Left lung (tissue), 10 donors: ENCODE measurements around the gene KIAA1217. TPM values are rescaled to one million over a fixed set of nuclear protein-coding genes. Genes with fewer than 3 reads are reported as not detected.

ENCODE experiments used
- ATAC-seq: fragments of 200-7000 bp; cut with Tn5 transposase; one replicate; pipeline ENCODE4 v1.9.1; 2020; ENCODE audit warnings: moderate library complexity
- DNase-seq, 4 donors: peaks; one replicate each; pipeline ENCODE4 v3.0.0-alpha.2; 2013 to 2020
- H3K27ac ChIP-seq, 2 donors: fragments of 200-600 bp; sonication (generic) in 1 of 2; one replicate each; pipeline versions ENCODE4 v1.5.0 to v1.8.0; 2020 to 2021
- H3K27me3 ChIP-seq, 2 donors: fragments of 200-600 bp; sonication (generic) in 1 of 2; one replicate each; pipeline versions ENCODE4 v1.5.0 to v1.8.0; 2020 to 2021
- H3K36me3 ChIP-seq, 2 donors: fragments of 200-600 bp; sonication (generic) in 1 of 2; one replicate each; pipeline versions ENCODE4 v1.5.0 to v1.8.0; 2020 to 2021
- H3K4me1 ChIP-seq, 2 donors: fragments of 200-600 bp; one replicate each; pipeline ENCODE4 v1.8.0; 2021
- H3K4me3 ChIP-seq, 2 donors: fragments of 200-600 bp; sonication (generic) in 1 of 2; one replicate each; pipeline versions ENCODE4 v1.5.0 to v1.8.0; 2020 to 2021; ENCODE audit warnings: mild to moderate bottlenecking in 1 of 2
- H3K9me3 ChIP-seq, 2 donors: fragments of 200-600 bp; sonication (generic) in 1 of 2; one replicate each; pipeline versions ENCODE4 v1.5.0 to v1.8.0; 2020 to 2021
- CTCF ChIP-seq, 2 donors: fragments of 200-600 bp; sonication (generic) in 1 of 2; IDR thresholded peaks; one replicate each; pipeline versions ENCODE4 v1.5.0 to v1.8.0; 2021; ENCODE audit warnings: antibody characterized with exemption in 2 of 2
- intact Hi-C, 2 donors: fragments of 100-400 bp; cut with DNase I; formaldehyde crosslinking; loops; one replicate each; pipeline versions ENCODE4 v1.11.2 to v1.14.2; 2022
- polyA plus RNA-seq, 6 donors: library from polyadenylated mRNA; unstranded; fragments of 120-200 nt; gene quantifications; one replicate each; pipeline ENCODE4 v1.2.1, GENCODE V29; 2013; ENCODE audit not compliant: insufficient read length in 6 of 6
- total RNA-seq, 2 donors: library from RNA; stranded (reverse); fragmentation: NEBNext Ultra II Directional; extraction: Animal tissue kit (Norgen Biotek cat#: 25700); gene quantifications; one replicate each; pipeline ENCODE4 v1.2.1, GENCODE V29; 2021
- donor health status: DM: no; HTN: yes; CAD: no.
- donor health status: DM: no; HTN: no; CAD: no.

The KIAA1217 gene
- total and polyA plus RNA-seq, 8 donors, result 28.3 to 69.1 (median 60.4) TPM

- intact Hi-C loops, result no loop called here
- H3K27ac ChIP-seq, result no peak overlapping the region
- no peak overlapping the region for H3K4me3 ChIP-seq
- ATAC-seq (no peak), DNase-seq (peak in 1 of 4 donors; percentile 74)
- no peaks in the 10 kb centered on the region for H3K36me3 ChIP-seq
- H3K9me3 ChIP-seq, result peaks cover 0 to 27% of the 10 kb centered on the region in 2 donors
- H3K4me1 ChIP-seq, result no peaks in the 10 kb centered on the region
- no peak for TF ChIP-seq CTCF (IDR thresholded peaks at IDR 0.05)
- H3K27me3 ChIP-seq, result no peaks in the 10 kb centered on the region
Observed at GRCh38 chr10:24176658-24177057, 32.3 kb upstream of the KIAA1217 start.

GRCh38 chr10:24177636-24178035, 31.3 kb upstream of the KIAA1217 start:
- Histone ChIP-seq H3K27ac (no peak overlapping the region), H3K36me3 (no peaks in the 10 kb centered on the region), H3K4me3 (no peak overlapping the region), H3K27me3 (no peaks in the 10 kb centered on the region), H3K9me3 (peaks cover 0 to 27% of the 10 kb centered on the region in 2 donors), H3K4me1 (no peaks in the 10 kb centered on the region)
- intact Hi-C loops, result no loop called here
- TF ChIP-seq CTCF (IDR thresholded peaks at IDR 0.05), result no peak
- ATAC-seq, result no peak
- DNase-seq, result no peak

- Histone ChIP-seq H3K36me3 (no peaks in the 10 kb centered on the region), H3K4me3 (no peak overlapping the region), H3K27me3 (no peaks in the 10 kb centered on the region), H3K27ac (no peak overlapping the region), H3K9me3 (peaks cover 0 to 25% of the 10 kb centered on the region in 2 donors), H3K4me1 (no peaks in the 10 kb centered on the region)
- TF ChIP-seq CTCF (IDR thresholded peaks at IDR 0.05), result no peak
- ATAC-seq, result no peak
- no peak for DNase-seq
- intact Hi-C loops, result no loop called here
Observed at GRCh38 chr10:24180891-24181290, 28.0 kb upstream of the KIAA1217 start.

GRCh38 chr10:24184455-24184854, 24.5 kb upstream of the KIAA1217 start:
- ATAC-seq, result no peak
- H3K9me3 ChIP-seq, result peaks cover 0 to 1% of the 10 kb centered on the region in 2 donors
- no peaks in the 10 kb centered on the region for H3K4me1 ChIP-seq
- no peaks in the 10 kb centered on the region for H3K36me3 ChIP-seq
- intact Hi-C loops, result no loop called here
- no peak for TF ChIP-seq CTCF (IDR thresholded peaks at IDR 0.05)
- H3K4me3 ChIP-seq, result no peak overlapping the region
- H3K27me3 ChIP-seq, result no peaks in the 10 kb centered on the region
- no peak overlapping the region for H3K27ac ChIP-seq
- no peak for DNase-seq

GRCh38 chr10:24193330-24193729, 15.6 kb upstream of the KIAA1217 start:
- H3K27me3 ChIP-seq, result no peaks in the 10 kb centered on the region
- TF ChIP-seq CTCF (IDR thresholded peaks at IDR 0.05), result no peak
- intact Hi-C loops, result loop anchor here in 1 of 2 donors (10.0 kb wide), 1 partner anchor 199 kb away; no protein-coding TSS in a partner anchor
- no peak for DNase-seq
- no peaks in the 10 kb centered on the region for H3K36me3 ChIP-seq
- no peak overlapping the region for H3K4me3 ChIP-seq
- H3K9me3 ChIP-seq, result no peaks in the 10 kb centered on the region
- no peak overlapping the region for H3K27ac ChIP-seq
- H3K4me1 ChIP-seq, result peaks cover 3 to 4% of the 10 kb centered on the region in 2 donors
- no peak for ATAC-seq
